Raji (cell line): Measurements from ENCODE around the gene ST3GAL6.

Experiments used
- POLR2A ChIP-seq: IDR thresholded peaks from 2 replicates; pipeline ENCODE4 v1.6.1; 2011; ENCODE audit warnings: low read depth, low read length, control low read depth; ENCODE audit not compliant: insufficient read depth

The ST3GAL6 gene

DNA sequence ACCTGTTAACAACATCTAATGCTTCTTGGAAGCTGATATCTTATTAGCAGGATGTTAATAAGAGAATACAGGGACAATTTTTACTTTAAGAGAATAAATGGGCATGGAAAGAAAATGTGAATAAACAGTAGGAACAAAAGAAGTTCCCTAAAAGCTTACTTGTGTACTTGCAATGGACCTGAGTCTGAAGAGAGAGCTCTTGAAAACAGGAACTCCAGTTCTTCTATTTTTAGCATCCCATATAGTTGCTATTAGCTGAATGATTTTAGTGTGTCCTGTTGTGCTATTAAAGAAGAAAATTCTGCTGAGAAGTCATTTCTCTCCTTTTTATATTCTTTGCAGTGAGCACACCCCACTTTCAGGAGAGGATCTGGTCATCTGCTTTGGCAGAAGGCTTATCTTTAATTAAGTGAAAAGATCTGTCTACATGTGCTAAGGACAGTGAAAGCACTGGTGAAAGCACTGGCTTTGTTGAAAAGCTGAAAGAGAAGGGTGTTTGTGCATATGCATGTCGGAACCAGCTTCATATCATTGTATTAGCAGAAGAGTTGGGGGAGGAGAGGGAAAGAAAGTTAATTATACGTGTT is 1.4 kb upstream of the ST3GAL6 start:
- no peak for TF ChIP-seq POLR2A

DNA sequence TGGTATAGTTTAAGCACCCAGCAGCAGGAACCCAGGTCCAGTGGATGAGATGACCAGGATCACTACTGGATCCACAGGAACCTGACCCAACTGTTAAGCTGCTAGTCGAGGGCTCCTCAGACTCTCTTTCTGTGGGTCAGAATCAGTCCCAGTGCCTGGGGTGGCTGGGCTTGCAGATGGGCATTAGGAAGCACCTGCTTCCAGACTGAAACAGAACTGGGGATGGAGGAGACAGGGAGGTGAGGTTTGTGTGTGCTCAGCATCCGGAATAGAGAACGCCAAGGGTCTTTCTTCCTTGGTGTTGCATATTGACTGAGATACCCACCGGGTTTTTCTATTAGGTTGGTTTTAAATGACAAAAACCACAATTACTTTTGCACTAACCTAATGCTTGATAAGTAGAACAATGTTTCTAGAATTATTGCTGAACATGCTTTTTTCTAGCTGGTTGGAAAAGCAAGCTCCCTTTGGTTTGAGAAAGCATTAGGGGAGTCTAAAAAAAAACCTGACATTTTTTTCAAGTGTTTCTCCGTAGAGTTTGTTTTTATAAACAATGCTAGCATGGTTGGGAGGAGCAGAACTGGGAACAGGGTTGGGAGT is 779 bp downstream of the ST3GAL6 start:
- TF ChIP-seq POLR2A = no peak

DNA sequence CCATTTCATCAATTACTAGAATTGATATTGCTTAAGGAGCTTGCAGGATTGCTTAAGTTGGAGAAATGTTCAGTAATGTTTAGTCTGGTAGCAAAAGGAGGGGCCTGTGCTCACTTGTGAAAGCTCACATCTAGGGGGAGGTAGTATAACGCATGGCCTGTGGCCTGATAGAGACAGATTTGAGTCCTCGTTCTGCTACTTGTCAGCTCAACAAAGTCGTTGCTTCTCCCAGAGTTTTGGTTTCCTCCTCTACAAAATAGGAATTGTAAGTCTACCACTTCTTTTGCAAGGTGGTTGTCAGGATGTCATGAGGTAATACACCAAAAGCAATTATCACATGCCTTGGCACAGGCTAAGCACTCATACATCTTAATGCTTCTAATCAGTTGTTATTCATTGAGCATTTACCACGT is 1.3 kb downstream of the ST3GAL6 start:
- TF ChIP-seq POLR2A = no peak

DNA sequence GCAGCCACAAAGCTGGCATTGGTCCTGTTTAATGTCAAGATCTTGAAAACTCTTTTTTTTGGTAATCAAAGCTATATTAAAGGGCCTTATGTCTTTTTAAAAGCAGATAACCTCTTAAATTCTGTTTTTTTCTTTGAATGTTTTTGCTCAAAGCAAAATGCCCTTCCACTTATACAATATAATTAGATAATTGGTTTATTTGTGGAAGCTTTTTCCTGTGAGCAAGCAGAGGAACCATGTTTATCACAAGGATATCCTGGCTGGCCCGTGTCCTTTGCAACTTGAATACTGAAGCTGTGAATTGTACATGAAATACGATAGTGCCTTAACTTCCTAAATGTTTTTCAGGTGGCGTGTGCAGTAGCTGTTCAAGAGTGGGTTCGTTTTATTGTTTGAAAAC is 2.6 kb downstream of the ST3GAL6 start:
- TF ChIP-seq POLR2A = no peak

DNA sequence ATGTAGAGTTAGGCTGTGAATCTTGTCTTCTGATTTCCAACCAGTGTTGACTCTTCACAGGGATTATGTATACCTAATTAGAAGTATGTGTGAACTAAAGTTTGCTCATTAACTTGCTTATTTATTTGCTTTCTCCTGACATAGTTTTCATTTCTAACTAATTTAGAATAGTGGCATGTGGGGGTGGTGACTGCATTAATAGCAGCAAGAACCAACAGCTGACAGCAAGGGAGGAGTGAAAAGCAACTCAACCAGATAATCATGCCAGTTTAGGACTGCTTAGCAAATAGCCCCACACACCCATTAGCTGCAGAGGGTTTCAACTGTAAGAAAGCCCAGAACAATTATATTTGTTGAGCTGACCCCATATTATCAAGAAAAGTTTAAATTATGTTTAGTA is 3.8 kb downstream of the ST3GAL6 start:
- no peak for TF ChIP-seq POLR2A

DNA sequence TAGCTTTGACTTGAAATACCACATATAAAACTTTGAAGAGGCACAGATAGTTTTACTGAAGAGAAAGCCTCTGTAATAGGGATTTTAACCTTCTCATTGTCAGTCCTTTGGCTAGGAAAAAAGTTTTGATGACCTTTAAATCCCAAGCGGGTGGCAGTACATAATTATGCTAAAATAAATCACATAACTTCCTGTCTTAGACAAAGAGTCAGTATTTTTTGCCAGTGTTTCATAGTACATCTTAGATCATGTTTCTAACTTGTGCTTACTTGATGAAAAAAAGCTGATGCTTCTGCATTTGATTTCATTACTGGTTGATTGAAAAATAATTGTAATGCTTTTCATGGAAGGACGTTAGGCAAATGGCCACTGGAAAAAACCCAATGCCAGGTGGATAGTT is 5.8 kb downstream of the ST3GAL6 start:
- TF ChIP-seq POLR2A = no peak

DNA sequence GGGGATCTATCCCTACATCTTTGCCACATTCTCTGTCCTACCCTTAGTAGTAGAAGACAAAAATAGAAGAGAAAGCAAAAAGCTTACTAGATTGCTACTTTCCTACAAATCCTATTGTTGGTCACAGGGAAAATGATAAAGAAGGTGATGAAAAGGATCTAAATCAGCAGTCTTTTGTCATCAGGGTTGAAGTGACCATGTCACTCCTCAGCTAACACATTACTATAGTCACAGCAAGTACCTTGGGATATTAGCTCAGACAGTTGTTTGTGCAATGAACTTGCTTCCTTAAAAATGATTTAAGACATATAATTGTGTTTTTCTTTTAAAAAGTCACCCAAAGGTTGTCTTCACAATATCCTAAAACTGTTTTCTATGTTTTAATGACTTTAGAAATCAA is 6.3 kb downstream of the ST3GAL6 start:
- no peak for TF ChIP-seq POLR2A

DNA sequence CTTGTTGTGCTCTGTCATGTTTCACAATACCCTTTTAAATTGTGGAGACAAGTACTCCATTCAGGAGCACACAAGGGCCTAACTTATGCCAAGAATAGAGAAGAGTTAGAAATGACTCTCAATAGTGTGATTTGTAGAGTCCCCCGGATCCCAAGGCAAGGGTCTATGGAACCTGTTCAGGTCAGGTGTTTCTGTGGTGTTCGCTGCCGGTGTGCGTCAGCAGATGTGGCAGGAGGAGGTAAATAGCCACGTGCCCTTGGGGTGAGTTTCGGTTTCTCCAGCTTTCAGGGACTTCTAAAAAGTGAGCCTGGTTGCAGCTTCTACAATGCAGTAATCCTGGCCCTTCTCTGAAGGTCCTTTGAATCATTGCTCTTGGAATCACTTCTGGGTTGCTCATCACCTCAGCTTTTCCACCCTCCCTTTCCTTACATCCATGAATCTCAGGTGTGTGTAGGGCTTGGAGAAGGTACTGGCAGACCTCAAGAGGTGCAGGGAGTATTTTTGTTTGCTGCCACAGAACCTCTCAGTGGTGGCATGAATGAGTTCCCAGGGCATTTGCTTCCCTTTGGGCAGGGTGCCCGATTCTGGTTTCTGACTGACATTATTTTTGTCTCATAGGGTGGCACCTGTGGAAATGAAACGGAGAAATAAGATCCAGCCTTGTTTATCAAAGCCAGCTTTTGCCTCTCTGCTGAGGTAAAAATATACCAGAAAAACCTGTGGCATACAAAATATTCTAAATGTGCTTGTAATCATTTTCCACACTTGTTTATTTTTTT is 7.3 kb downstream of the ST3GAL6 start:
- no peak for TF ChIP-seq POLR2A

DNA sequence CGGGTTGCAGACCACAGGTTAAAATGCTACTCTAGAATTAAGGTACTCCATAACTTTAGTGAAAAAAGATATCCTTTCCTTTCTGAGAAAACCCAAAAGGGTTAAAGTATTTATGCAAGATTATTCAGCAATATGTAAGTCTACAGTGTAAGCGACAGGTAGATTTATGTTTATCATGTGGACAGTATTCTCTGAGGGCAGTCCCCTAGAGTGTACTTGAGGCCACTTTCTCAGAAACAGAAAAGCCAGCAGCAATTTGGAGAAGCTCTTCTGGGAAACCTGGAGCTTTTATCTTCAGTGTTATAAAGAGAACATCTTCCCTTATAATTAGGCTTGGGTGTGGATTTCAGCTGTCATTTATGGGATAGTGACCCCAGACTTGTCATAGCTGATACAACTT is 8.9 kb downstream of the ST3GAL6 start:
- no peak for TF ChIP-seq POLR2A

DNA sequence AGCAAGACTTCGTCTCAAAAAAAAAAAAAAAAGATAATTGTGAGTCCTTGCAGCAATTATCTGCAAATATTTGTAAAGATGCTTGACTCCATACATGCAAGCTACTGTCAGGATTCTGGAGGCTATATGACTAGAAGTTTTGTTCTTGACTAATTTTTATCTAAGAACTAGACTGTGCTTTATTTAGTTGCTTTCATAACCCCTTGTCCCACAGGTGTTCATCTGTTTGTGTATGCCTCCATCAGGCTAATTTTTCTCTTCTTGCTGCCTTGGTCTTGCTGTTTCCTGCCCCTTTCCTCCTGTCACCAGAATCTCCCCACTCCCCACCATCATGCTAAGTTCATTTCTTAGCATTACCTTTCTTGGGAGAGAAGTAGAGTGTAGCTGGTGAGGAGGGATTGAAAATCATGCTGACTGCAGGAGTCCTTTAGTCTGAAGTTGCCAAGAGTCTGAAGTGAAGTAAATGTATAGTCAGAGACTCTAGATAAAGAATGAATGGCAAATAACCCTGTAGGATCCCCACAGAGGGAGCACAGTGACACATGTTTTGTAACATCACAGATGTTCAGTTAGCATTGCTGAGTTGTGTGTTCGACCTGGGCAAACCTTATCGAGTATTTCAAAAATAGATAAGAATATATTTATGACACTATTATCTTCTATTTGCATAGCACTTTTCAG is 12.5 kb downstream of the ST3GAL6 start:
- no peak for TF ChIP-seq POLR2A

DNA sequence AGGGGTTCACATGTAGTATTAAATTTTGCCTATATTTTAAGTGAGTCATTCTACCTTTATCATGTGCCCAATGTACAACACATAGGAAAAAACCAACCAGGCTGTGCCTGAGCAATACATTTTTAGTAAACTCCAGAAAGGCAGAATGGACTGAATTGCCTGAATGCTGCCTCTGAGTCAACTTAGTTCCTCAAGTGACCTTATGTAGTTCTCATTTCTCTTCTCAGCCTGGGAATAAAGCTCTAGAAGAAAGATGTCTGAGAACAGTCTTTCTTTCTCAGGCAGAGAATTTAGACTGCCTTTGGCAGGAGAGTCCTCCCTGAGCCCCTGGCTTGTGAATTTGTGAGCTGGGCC is 13.0 kb downstream of the ST3GAL6 start:
- TF ChIP-seq POLR2A = no peak

DNA sequence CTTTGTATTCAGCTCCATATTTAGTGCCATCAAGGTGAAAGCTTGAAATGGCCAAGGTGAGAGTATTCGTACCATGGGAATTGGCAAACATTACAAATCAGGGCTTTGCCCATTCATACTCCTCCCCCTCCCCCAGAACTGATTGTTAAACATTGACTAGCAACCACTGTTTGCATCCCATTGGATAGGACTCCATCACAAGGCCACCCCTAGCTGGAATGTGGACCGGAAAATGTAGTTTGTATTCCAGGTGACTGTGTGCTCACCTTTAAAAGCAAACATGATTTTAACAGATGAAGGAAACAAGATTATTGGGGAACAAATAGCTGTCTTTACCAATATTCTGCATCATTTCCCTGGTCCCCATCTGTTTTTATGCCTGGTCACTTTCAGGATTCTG is 14.1 kb downstream of the ST3GAL6 start:
- TF ChIP-seq POLR2A = no peak

DNA sequence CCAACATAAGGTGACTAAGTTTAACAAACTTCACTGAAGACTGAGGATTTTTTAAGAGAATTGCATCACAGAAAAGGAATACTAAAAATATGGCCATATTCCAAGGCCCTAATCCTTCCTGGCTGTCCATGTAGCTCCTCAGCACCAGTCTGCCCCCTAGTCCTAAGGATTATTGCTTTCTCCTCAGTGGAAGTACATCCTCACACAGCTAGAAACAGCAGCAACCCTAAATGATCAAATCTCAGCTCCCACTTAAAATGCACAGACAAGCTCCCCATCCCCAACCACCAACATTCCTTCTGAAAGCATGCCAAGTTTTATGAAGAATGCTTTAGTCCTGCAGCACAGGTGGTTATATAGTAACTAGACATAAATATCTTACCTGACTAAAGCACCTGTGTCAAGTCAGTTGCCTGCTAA is 14.7 kb downstream of the ST3GAL6 start:
- TF ChIP-seq POLR2A = no peak

DNA sequence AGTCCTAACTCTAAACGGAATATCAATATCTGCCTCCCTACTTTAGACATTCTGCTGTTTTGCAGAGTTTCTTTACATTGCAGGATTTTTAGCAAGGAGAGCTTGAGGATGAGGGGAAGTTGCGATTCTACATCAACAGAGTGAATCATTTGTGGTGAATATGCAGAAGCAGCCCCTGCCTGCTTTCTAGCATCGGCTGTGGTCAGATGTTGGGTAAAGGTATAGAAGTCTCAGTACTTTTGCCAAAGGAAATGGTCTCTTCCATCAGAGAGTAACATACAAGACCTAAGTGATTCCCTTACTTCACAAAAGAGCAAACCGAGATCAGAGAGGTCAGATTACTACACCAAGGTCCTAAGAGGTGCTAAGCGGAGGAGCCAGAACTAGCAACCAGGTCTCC is 15.2 kb downstream of the ST3GAL6 start:
- TF ChIP-seq POLR2A = no peak

DNA sequence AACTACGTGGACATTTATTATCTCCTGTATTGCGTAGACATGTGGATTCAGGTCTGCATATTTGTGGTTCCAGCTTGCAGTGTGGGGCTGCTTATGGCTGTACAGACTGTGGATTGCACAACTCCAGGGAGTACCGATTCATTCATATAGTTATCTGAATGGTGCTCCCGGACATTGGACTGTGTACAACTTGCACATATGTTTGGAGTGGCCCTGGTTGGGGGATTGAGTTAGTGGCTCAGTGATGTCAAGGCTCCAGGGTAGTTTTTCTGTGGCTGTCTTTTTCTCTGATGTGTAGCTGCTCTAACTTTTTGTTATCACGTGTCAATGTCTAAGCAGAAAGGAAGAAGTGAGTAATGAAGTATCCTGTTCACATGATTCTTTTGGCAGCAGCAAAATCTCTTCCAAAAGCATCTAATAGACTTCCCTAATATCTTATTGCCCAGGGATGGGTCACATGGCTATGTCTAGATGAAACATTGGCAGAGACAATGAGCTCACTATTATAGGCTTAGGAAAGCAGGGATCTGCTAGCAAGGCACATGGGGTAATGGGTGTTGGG is 15.8 kb downstream of the ST3GAL6 start:
- TF ChIP-seq POLR2A = no peak
